Measurements from ENCODE around the gene PRKN.

Gene PRKN

DNA sequence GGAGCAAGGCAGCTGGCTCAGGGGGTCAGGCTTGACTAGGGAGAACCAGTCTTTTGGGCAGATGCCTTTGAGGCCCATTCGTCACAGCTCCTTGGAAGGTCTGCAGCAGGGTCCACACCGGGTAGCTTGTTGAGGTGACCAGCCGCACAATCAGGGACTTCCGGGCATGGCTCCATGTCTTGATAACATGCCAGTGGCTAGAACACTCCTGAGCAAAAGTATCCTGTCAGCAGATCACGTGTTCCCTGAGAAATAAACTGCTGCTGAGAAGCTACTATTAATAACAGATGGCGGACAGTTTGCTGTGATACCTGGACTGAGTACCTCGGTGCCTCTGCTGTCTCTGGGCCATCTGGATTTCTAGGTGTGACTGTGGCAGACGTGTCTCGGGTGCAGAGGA lies 235.9 kb downstream of the PRKN start:
- Histone ChIP-seq H3K9me3 (no peaks in the 10 kb centered on the region), H3K36me3 (no peaks in the 10 kb centered on the region), H3K27me3 (no peaks in the 10 kb centered on the region), H3K27ac (no peak overlapping the region), H3K4me3 (no peak overlapping the region), H3K4me1 (no peaks in the 10 kb centered on the region)
- no peak for DNase-seq
- intact Hi-C loops (cut with DNase I; ENCODE audit: low total_unique reads), result no loop called here
- no peak for TF ChIP-seq CTCF (IDR thresholded peaks at IDR 0.05)

DNA sequence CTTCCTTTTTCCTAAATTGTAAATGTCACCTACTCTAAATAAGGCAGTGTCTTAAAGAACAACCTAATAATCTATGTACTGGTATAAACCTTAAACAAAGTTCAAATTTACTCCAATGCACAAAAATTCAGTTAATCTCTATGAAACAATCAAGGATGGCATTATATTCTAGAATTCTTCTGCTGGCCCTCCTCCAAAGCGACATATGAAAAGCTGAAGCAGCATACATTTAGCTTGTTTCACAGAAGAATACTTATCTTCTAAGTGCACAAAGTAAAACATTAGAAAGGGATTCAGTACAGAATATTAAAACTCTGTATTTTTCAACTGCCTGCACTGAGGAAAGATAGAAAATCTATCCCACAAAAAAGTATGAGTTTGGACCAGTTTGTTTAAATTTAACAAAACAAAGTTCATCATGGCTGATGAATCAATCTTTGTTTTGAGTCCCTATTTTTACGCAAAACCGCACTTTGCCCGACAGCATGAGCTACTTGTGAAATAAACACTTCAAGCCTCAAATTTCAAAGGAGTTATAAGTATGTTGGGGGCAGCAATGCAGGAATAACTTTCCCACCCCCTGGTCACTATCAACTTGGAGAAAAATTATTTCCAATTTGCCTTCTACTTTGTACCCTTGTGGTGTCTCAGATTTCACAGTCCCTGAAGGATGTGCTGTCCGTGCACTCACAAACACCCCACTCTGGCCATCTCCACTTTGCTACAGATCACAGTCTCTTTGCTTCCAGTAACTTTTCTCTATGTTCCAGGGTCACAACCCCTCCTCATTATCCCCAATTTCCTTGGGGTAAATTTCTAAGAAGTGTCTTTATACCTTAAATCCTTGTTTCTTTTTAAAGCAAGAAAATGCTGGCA lies 238.2 kb downstream of the PRKN start:
- Histone ChIP-seq H3K36me3 (no peaks in the 10 kb centered on the region), H3K4me1 (no peaks in the 10 kb centered on the region), H3K27me3 (no peaks in the 10 kb centered on the region), H3K27ac (no peak overlapping the region), H3K9me3 (no peaks in the 10 kb centered on the region), H3K4me3 (no peak overlapping the region)
- intact Hi-C loops (cut with DNase I; ENCODE audit: low total_unique reads), result no loop called here
- no peak for DNase-seq
- no peak for TF ChIP-seq CTCF (IDR thresholded peaks at IDR 0.05)

- TF ChIP-seq CTCF (IDR thresholded peaks at IDR 0.05), result no peak
- intact Hi-C loops (cut with DNase I; ENCODE audit: low total_unique reads), result no loop called here
Measured at GRCh38 chr6:162488444-162488843, 239.1 kb downstream of the PRKN start.

DNA sequence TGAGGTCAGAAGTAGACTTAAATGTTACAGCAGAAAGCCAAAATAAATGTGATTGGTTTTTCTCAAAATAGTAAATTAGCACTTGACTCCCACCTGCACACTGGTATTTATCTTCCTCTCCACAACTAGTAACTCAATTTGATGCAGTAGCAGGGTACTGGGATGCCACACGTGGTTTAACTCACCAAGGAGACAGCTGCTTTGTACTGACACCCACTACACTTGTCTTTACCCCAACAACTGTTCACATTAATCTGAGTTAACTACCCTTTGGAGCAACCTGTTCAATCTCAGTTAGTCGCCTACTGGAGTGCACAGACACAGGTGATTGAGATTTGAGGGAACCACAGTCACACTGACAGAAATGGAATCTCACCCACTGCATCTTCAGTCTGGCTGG lies 242.1 kb downstream of the PRKN start:
- H3K27me3 ChIP-seq, result no peaks in the 10 kb centered on the region
- TF ChIP-seq CTCF (IDR thresholded peaks at IDR 0.05), result no peak
- intact Hi-C loops (cut with DNase I; ENCODE audit: low total_unique reads), result no loop called here
- H3K36me3 ChIP-seq, result no peaks in the 10 kb centered on the region
- H3K27ac ChIP-seq, result no peak overlapping the region
- H3K4me1 ChIP-seq, result no peaks in the 10 kb centered on the region
- H3K9me3 ChIP-seq, result no peaks in the 10 kb centered on the region
- no peak for DNase-seq
- peak overlapping the region in 1 of 2 donors; percentile 14 for H3K4me3 ChIP-seq

More at GRCh38 chr6:162488444-162488843, 239.1 kb downstream of the PRKN start:
- no peak for DNase-seq
- Histone ChIP-seq H3K4me3 (no peak overlapping the region), H3K9me3 (no peaks in the 10 kb centered on the region), H3K27me3 (no peaks in the 10 kb centered on the region), H3K4me1 (no peaks in the 10 kb centered on the region), H3K36me3 (no peaks in the 10 kb centered on the region), H3K27ac (no peak overlapping the region)

DNA sequence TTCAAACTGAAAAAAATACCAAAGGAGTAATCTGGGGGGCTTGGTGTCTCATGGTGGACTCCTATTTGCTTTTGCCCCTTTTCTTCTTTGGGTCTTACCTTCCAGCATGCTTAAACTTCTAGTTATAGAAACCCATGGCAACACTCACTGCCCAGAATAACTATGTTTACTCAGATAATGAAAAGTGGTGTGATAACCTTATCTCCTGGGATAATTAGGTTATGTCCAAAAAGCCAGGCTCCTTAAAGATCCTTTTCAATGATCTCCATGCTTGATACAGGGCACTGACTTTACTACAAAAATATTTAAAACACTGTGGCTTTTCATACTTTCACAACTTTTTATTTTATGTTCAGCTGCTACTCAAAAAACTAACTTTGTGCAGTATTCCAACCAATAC lies 245.6 kb downstream of the PRKN start:
- intact Hi-C loops (cut with DNase I; ENCODE audit: low total_unique reads), result no loop called here
- H3K36me3 ChIP-seq, result no peaks in the 10 kb centered on the region
- H3K9me3 ChIP-seq, result no peaks in the 10 kb centered on the region
- H3K4me1 ChIP-seq, result no peaks in the 10 kb centered on the region
- no peak overlapping the region for H3K4me3 ChIP-seq
- no peak for DNase-seq
- no peak for TF ChIP-seq CTCF (IDR thresholded peaks at IDR 0.05)
- H3K27me3 ChIP-seq, result no peaks in the 10 kb centered on the region
- no peak overlapping the region for H3K27ac ChIP-seq

All from tibial artery (tissue), 4 donors.